ENCODE results near the gene ICOSLG.
"Not testable (repeated sequence)": the region's sequence is repeated elsewhere in the genome, so short reads cannot be mapped to it uniquely, and the experiment has no call there.

The ICOSLG gene, protein sequence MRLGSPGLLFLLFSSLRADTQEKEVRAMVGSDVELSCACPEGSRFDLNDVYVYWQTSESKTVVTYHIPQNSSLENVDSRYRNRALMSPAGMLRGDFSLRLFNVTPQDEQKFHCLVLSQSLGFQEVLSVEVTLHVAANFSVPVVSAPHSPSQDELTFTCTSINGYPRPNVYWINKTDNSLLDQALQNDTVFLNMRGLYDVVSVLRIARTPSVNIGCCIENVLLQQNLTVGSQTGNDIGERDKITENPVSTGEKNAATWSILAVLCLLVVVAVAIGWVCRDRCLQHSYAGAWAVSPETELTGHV

DNA sequence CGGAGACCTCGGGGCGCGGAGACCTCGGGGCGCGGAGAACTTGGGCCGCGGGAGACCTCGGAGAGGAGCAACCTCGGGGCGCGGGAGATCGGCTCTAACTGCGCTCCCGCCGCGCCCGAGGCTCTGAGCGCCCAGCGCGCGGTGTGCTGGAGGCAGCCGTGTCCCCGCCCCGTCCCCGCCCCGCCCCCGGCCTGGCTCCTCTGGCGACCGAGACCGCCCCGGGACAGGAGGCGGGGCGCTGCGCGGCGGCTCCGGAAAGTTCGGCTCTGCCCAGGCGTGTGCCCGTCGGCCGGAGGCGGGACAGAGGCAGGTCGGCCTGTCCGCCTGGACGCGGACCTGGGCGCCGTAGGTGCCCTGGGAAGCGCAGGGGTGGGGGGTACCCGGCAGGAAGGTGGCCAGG lies at the start of gene ICOSLG:
Gene ICOSLG, minus strand, starts transcription at position 102 of the 400 bp plus-strand sequence. CDS start 126 bp downstream, outside the sequence.
- H3K4me3 ChIP-seq (ENCODE audit: control insufficient read depth, low read depth, low read length); DNase-seq (ENCODE audit: low read depth): not testable (repeated sequence)

DNA sequence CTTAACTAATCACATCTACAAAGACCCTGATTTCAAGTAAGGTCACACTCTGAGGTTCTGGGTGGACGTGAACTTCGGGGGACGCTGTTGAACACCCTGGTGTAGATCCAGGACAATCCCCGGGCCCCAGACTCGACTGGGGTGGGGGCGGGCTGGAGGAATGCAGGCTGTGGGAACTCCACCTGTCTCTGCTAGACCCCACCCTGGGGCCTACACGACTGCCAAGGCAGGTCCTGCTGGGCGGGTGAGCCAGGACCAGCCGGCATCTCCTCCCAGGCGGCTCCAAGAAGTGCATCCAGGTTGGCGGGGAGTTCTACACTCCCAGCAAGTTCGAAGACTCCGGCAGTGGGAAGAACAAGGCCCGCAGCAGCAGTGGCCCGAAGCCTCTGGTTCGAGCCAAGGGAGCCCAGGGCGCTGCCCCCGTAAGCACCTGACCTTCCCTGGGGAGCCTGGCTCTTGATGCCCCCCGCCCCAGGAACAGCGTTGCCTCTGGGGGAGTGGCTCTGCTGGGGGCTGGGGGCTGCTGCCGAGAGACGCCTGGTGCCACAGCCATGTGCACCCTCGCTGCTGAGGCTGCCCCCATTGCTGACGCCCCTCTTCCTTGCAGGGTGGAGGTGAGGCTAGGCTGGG lies 48.8 kb upstream of the ICOSLG start:
- TF ChIP-seq, protein P1, sequence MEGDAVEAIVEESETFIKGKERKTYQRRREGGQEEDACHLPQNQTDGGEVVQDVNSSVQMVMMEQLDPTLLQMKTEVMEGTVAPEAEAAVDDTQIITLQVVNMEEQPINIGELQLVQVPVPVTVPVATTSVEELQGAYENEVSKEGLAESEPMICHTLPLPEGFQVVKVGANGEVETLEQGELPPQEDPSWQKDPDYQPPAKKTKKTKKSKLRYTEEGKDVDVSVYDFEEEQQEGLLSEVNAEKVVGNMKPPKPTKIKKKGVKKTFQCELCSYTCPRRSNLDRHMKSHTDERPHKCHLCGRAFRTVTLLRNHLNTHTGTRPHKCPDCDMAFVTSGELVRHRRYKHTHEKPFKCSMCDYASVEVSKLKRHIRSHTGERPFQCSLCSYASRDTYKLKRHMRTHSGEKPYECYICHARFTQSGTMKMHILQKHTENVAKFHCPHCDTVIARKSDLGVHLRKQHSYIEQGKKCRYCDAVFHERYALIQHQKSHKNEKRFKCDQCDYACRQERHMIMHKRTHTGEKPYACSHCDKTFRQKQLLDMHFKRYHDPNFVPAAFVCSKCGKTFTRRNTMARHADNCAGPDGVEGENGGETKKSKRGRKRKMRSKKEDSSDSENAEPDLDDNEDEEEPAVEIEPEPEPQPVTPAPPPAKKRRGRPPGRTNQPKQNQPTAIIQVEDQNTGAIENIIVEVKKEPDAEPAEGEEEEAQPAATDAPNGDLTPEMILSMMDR (IDR thresholded peaks at IDR 0.05; ENCODE audit: control insufficient read depth, insufficient read depth, low read depth, low read length, missing control alignments), result no peak
- H3K4me3 ChIP-seq (ENCODE audit: control insufficient read depth, low read depth, low read length), result no peak overlapping the region
- DNase-seq (ENCODE audit: low read depth), result no peak

DNA sequence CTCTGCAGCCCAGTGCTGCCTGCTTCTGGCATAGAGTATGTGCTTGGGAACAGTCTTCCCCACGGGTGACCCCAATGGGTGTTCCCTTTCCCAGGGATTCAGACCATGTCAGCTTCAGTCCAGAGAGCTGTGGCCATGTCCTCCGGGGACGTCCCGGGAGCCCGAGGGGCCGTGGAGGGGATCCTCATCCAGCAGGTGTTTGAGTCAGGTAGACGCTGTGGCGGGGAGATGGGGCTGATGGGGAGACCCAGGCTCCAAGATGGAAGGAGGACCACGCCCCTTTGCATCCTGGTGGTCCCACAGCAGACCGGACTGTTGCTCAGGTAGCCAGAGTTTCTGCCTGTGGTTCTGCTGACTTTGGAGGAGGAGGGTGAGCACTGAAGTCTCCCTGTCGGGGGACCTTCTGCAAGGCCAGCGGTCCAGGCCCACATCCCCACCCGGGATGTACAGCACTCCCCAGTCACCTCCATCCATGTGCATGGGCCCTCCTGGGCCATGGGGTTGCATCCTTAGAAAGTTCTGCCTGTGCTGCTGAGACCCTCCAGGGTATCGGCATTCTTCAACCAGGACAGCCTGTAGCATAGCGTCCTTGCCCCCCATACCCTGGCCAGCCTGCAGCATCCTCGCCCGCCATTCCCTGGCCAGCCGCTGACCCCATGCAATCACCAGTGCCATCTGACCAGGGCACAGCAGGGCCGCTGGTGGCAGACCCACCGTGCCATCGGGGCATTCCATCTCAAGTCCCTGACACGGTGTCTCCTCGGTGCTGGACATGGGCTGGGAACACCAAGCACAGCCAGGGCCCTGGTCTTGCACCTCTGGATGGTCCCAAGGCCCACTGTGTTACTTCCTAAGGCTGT lies 47.7 kb upstream of the ICOSLG start:
- no peak for DNase-seq (ENCODE audit: low read depth)
- TF ChIP-seq, protein P1 (IDR thresholded peaks at IDR 0.05; ENCODE audit: control insufficient read depth, insufficient read depth, low read depth, low read length, missing control alignments), result no peak
- H3K4me3 ChIP-seq (ENCODE audit: control insufficient read depth, low read depth, low read length), result no peak overlapping the region

DNA sequence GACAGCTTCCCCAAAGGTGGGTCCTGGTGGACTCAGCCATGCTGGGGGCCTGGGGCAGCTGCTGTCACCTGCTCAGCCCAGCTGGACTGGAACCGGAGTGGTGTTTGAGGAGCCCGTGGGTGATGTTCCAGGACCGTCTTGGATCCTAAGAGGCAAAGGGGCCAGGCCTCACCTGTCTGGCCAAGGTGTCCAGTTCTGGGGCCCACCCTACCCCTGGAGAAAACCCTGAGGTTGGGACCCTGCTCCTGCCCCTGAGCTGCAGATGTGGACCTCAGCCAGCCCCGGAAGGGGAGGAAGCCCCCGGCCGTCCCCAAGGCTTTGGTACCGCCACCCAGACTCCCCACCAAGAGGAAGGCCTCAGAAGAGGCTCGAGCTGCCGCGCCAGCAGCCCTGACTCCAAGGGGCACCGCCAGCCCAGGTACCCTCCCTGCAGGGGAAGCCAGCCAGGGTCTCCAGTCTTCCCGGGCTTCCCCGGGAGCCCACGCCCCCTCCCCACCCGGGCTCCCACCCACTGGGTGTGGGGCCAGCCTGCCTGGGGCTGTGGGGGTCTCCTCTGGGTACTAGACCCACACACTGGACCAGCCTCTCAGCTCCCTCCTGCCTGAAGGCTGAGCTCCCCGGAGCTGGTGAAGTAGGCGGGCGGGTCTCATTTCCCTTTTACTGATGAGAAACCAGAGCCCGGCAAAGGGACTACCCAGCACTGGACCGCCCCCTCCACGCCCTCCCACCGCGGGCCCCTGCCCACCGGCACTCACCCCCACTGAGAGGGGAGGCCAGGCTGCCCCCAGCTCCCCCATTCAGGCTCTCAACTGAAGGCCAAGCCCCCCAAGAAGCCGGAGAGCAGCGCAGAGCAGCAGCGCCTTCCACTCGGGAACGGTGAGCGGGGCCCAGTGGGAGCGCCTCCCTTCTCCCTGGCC lies 46.2 kb upstream of the ICOSLG start:
- DNase-seq (ENCODE audit: low read depth), result no peak
- H3K4me3 ChIP-seq (ENCODE audit: control insufficient read depth, low read depth, low read length), result no peak overlapping the region
- TF ChIP-seq, protein P1 (IDR thresholded peaks at IDR 0.05; ENCODE audit: control insufficient read depth, insufficient read depth, low read depth, low read length, missing control alignments), result no peak

DNA sequence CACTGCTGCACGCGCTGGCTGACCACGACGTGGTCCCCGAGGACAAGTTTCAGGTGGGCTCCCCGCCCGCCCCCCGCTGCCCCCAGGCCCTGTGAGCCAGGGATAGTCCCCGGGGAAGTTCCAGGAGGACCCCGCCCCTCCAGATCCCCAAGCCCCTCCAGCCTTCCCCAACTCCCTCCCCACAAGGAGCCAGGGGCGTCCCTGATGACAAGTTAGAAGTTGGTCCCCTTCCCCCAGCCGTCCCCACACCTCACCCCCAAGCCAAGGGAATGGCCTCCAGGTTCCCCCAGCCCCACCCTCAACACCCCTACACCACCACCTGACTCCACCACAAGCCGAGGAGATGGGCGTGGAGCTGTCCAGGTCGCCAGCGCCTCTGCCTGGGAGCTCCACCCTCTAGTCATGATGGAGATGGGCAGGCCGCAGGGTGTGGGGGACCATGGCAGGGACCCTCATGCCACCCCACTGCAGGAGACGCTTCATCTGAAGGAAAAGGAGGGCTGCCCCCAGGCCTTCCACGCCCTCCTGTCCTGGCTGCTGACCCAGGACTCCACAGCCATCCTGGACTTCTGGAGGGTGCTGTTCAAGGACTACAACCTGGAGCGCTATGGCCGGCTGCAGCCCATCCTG lies 45.5 kb upstream of the ICOSLG start:
- DNase-seq (ENCODE audit: low read depth), result no peak
- TF ChIP-seq, protein P1 (IDR thresholded peaks at IDR 0.05; ENCODE audit: control insufficient read depth, insufficient read depth, low read depth, low read length, missing control alignments), result no peak
- H3K4me3 ChIP-seq (ENCODE audit: control insufficient read depth, low read depth, low read length), result no peak overlapping the region

DNA sequence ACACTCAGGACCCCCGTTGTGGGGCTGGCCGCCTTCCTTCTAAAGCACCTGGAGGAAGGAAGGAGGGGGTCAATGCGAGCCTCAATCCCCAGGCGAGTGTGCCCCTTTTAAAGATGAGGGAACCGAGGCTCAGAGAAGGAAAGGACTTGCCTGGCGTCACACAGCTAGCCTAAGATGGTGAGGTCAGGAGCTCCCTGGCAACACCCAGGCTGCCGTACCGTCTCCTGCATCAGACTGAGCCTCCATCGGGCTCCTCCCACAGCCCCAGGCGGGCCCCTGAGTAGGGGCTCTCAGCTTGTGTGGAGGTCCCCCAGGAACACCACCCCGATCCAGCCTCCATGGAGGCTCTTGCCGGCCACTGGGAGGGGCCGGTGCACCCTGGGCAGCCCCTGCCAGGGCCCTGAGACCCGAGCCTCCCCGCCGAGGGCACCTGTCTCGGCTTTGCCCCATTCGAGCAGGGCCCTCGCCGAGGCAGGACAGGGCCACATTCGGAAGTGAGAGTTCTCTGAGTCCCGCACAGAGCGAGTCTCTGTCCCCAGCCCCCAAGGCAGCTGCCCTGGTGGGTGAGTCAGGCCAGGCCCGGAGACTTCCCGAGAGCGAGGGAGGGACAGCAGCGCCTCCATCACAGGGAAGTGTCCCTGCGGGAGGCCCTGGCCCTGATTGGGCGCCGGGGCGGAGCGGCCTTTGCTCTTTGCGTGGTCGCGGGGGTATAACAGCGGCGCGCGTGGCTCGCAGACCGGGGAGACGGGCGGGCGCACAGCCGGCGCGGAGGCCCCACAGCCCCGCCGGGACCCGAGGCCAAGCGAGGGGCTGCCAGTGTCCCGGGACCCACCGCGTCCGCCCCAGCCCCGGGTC lies 44.6 kb upstream of the ICOSLG start, which contains the start of gene AIRE:
Gene AIRE, plus strand, starts transcription at position 739 of the 855 bp plus-strand sequence. CDS start 131 bp downstream, outside the sequence.
- H3K4me3 ChIP-seq (ENCODE audit: control insufficient read depth, low read depth, low read length), result no peak within 1 kb of the TSS
- DNase-seq (ENCODE audit: low read depth), result no peak
- TF ChIP-seq, protein P1 (IDR thresholded peaks at IDR 0.05; ENCODE audit: control insufficient read depth, insufficient read depth, low read depth, low read length, missing control alignments), result no peak
